GM18505 (cell line): Measurements from ENCODE around the gene CDIP1.
"Not testable (repeated sequence)": the region's sequence is repeated elsewhere in the genome, so short reads cannot be mapped to it uniquely, and the experiment has no call there.

Experiments
- ATAC-seq: cut with Tn5 transposase; IDR thresholded peaks from one replicate; pipeline ENCODE4 v1.9.1; 2021; ENCODE audit not compliant: unreplicated experiment
- POLR2A ChIP-seq: IDR thresholded peaks from 4 replicates; pipeline ENCODE4 v1.6.1; 2011; ENCODE audit warnings: borderline replicate concordance; ENCODE audit not compliant: insufficient read depth, insufficient read length; ENCODE audit errors: extremely low read depth

Gene CDIP1

DNA sequence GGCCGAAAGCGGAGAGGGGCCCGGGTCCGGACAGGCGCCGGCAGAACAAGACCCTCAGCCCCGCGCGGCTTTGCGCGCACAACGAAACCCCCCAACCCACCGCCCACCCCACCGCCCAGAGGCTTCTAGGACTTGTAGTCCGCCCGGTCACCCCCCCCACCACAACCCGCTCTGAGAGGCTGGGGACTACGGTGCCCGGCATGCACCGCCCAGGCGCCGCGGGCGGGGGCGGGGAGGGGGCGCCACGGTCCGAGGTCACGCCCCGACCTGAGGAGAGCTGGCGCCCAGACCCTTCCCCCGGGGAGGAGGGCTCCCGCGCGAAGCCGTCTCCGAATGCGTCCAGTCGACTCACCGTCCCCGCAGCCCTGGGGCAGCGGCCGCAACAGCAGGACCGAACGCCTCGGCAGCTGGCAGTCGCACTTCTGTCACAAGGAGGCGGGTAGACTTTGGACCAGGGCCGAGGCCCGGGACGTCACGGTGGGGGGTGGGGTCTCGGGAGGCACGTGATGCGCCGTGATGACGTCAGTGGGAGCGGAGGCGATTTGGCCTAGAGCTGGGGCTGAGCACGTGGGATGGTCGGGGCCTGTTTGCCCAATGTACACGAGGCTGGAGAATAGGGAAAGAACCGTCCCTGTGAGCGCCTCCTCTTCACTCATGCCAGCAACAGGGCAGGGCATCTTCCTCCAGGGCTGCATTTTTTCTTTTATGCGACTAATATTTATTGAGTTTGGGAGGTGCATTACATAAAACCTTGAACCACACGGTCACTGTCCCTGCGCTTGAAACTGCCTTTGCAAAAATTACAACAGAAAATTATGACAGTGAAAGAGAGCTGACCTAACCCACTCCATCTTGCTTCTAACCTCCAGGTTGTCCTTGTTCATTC, at the start of gene CDIP1:
Gene CDIP1 (minus strand): TSS at position 424 of the 886 bp plus-strand sequence. CDS start 24,643 bp downstream, outside the sequence.
- ATAC-seq = peak; percentile 87
- peak; percentile 81 for TF ChIP-seq POLR2A

DNA sequence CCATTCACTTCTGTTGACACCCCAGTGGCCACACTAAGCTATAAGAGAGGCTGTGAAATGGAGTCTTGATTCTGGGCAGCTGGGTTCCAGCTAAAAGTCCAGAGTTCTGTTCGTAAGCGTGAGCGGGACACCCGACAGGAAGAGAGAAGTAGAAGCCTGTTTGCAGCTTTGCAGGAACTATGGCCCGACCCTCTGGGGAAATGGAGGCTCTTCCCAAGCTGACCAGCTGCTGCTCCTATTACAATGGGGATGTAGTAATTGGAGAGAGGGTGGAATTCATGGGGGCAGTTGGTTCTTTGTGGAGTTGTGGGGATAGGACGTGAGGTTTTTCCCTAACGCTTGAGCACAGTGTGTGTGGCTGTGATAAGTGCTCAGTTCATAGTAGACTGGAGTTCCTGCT, 47.7 kb upstream of the CDIP1 start:
- TF ChIP-seq POLR2A = no peak

GRCh38 chr16:4583906-4584305, 45.3 kb upstream of the CDIP1 start:
- TF ChIP-seq POLR2A = no peak
- no peak for ATAC-seq

More for the DNA sequence above, 47.7 kb upstream of the CDIP1 start:
- no peak for ATAC-seq

- TF ChIP-seq POLR2A = no peak
- ATAC-seq = no peak
Measured at GRCh38 chr16:4580250-4580649, 41.7 kb upstream of the CDIP1 start.

- no peak for TF ChIP-seq POLR2A
- ATAC-seq = no peak
Measured at GRCh38 chr16:4578961-4579530, 40.5 kb upstream of the CDIP1 start.

GRCh38 chr16:4576008-4576407, 37.4 kb upstream of the CDIP1 start:
- TF ChIP-seq POLR2A = no peak
- no peak for ATAC-seq

DNA sequence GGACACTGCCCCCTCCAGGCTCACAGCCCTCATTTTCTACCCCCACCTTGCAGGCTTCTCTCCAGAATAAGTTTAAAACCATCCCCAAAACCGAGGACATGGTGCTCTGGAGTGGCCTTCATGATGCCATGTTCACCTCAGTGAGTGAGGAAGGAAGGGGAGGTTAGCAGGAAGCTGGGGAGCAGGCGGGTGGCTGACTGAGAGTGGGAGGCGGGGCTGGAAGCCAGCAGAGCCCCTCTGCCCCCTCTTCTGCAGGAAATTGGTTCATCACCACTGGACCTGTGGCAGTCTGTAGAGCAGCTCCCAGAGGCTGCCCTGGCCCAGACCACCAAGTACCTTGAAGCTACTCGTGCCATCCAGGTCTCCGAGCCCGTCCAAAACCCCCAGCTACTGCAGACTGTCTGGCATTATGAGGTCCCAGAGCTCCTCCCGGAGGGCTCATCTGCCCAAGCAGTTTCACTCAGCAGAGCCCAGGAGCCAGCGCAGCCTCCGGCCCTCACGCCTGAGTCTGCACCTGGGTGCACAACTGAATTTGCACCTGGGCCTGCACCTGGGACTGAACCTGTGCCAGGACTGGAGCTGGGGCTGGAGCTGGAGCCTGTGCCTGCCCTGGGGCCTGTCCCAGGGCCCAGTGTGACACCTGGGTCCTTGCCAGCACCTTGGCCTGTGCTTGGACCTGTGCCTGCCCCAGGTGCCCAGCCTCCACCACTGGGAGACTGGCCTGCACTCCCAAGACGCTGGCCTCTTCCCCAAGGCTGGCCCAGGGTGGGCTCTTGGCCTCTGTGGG, 36.5 kb upstream of the CDIP1 start:
- ATAC-seq = no peak

GRCh38 chr16:4573926-4574325, 35.4 kb upstream of the CDIP1 start:
- not testable (repeated sequence) for ATAC-seq

More for the DNA sequence above, 36.5 kb upstream of the CDIP1 start:
- TF ChIP-seq POLR2A = no peak

- TF ChIP-seq POLR2A = no peak
- ATAC-seq = no peak
Measured at GRCh38 chr16:4572715-4573114, 34.1 kb upstream of the CDIP1 start.

DNA sequence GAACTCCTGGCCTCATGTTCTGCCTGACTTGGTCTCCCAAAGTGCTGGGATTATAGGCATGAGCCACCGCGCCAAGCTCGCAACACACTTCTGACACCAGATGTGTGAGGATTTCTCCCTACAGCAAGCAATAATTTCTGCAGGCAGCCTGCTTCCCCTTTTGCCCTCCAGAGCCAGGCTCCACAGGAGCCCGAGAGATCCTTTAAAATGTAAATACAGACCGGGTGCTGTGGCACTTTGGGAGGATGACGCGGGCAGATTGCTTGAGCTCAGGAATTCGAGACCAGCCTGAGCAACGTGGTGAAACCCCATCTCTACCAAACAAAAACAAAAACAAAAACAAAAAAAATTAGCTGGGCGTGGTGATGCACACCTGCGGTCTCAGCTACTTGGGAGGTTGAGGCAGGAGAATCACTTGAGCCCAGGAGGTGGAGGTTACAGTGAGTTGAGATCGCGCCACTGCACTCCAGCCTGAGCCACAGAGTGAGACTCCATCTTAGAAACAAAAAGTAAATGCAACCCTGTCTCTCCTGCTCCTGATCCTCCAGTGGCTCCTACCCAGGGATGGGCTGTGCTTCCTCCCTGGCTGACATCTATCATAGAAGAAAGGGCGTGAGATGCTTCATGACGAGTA, 32.2 kb upstream of the CDIP1 start:
- no peak for ATAC-seq
- no peak for TF ChIP-seq POLR2A

GRCh38 chr16:4570086-4570485, 31.5 kb upstream of the CDIP1 start:
- no peak for ATAC-seq
- TF ChIP-seq POLR2A = no peak

- no peak for ATAC-seq
- TF ChIP-seq POLR2A = no peak
Measured at GRCh38 chr16:4566144-4566543, 27.6 kb upstream of the CDIP1 start.

DNA sequence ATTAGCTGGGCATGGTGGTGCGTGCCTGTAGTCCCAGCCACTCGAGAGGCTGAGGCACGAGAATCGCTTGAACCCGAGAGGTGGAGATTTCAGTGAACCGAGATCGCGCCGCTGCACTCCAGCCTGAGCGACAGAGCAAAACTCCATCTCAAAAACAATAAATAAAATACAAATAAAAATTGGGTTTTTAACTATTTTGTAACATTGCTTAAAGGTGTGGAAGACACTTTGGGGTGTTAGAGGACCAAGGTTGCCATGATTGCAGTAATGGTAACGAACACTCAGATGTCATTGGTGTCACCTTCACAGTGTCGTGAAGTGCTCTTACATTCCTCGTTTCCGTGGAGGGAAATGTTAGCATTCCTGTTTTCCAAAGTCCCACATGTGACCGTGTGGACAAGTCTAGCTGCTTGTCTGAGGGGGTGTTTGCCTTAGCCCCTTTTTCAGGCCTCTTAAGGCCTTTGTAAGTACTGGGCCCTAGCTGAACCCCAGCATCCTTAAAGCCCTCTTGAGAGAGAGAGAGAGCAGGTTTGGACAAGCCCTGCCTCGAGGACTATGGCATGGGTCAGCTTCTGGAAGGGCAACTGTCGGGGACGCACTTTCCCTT, 26.2 kb upstream of the CDIP1 start:
- no peak for TF ChIP-seq POLR2A
- ATAC-seq = no peak
